NCI-H1048 (cell line): ENCODE data around the gene NUPR2.
"Not testable (repeated sequence)": the region's sequence is repeated elsewhere in the genome, so short reads cannot be mapped to it uniquely, and the experiment has no call there.

Experiments used
- DNase-seq: peaks from one replicate; lab custom pipeline; 2025; lab: John Stamatoyannopoulos, UW

The NUPR2 gene

GRCh38 chr7:56115852-56116538, at the start of gene NUPR2:
NUPR2 (minus strand) TSS chr7:56116417; CDS start chr7:56116314, 103 bp downstream.
- no peak for DNase-seq

- no peak for DNase-seq
Measured at GRCh38 chr7:56157238-56157790, 41.1 kb upstream of the NUPR2 start.

GRCh38 chr7:56131062-56131461, 14.8 kb upstream of the NUPR2 start:
- not testable (repeated sequence) for DNase-seq

GRCh38 chr7:56127241-56127975, 11.2 kb upstream of the NUPR2 start:
- no peak for DNase-seq

GRCh38 chr7:56125831-56126230, 9.6 kb upstream of the NUPR2 start:
- DNase-seq, result no peak

- DNase-seq, result no peak
Measured at GRCh38 chr7:56124981-56125380, 8.8 kb upstream of the NUPR2 start.

- DNase-seq, result no peak
Measured at GRCh38 chr7:56121440-56121839, 5.2 kb upstream of the NUPR2 start.

GRCh38 chr7:56112244-56112643, 4.0 kb downstream of the NUPR2 start:
- DNase-seq, result not testable (repeated sequence)

- no peak for DNase-seq
Measured at GRCh38 chr7:56110611-56111010, 5.6 kb downstream of the NUPR2 start.

GRCh38 chr7:56107954-56108258, 8.3 kb downstream of the NUPR2 start:
- DNase-seq, result no peak

GRCh38 chr7:56106108-56107073, 9.8 kb downstream of the NUPR2 start, which contains the start of gene CHCHD2:
CHCHD2 (minus strand) TSS chr7:56106476; CDS start chr7:56106413, 63 bp downstream.
- peak; percentile 97 for DNase-seq

- no peak for DNase-seq
Measured at GRCh38 chr7:56105508-56105907, 10.7 kb downstream of the NUPR2 start.

GRCh38 chr7:56104138-56104537, 12.1 kb downstream of the NUPR2 start:
- not testable (repeated sequence) for DNase-seq

GRCh38 chr7:56099653-56100052, 16.6 kb downstream of the NUPR2 start:
- no peak for DNase-seq

GRCh38 chr7:56098187-56099008, 17.8 kb downstream of the NUPR2 start:
- not testable (repeated sequence) for DNase-seq

- no peak for DNase-seq
Measured at GRCh38 chr7:56097700-56098099, 18.5 kb downstream of the NUPR2 start.

- DNase-seq, result no peak
Measured at GRCh38 chr7:56092789-56093531, 23.3 kb downstream of the NUPR2 start, which contains the start of gene PHKG1. PHKG1 (minus strand) TSS chr7:56092952; CDS start chr7:56088941, 4,011 bp downstream.

GRCh38 chr7:56092388-56092787, 23.8 kb downstream of the NUPR2 start:
- not testable (repeated sequence) for DNase-seq

- DNase-seq, result no peak
Measured at GRCh38 chr7:56091591-56091990, 24.6 kb downstream of the NUPR2 start.

GRCh38 chr7:56087445-56087844, 28.8 kb downstream of the NUPR2 start:
- no peak for DNase-seq
